Body of pancreas (tissue), 4 donors: ENCODE data around the gene AREG. TPM values are rescaled to one million over a fixed set of nuclear protein-coding genes. Genes with fewer than 3 reads are reported as not detected.

ENCODE experiments used
- ATAC-seq: fragments of 150-250 bp; one replicate; pipeline ENCODE4 v1.9.1; 2016
- DNase-seq, 4 donors: peaks; one replicate each; pipeline ENCODE4 v3.0.0-alpha.2; 2019
- H3K27ac ChIP-seq, 4 donors: fragments of 200-600 bp; sonication (generic); 1 replicate in 3 of 4; 2 replicates in 1 of 4; pipeline versions ENCODE4 v1.5.1 to v1.6.1; 2016 to 2019; ENCODE audit warnings: mild to moderate bottlenecking in 1 of 4, mixed read lengths in 1 of 4, moderate library complexity in 1 of 4
- H3K27me3 ChIP-seq, 2 donors: fragments of 200-600 bp; sonication (generic); one replicate each; pipeline ENCODE4 v1.6.0; 2016; ENCODE audit warnings: mild to moderate bottlenecking in 1 of 2
- H3K36me3 ChIP-seq, 2 donors: fragments of 200-600 bp; sonication (generic); replicated peaks in 1 of 2; 2 replicates each; pipeline ENCODE4 v1.5.1; 2016; ENCODE audit warnings: low read depth in 2 of 2; ENCODE audit not compliant: insufficient read depth in 1 of 2
- H3K4me1 ChIP-seq: fragments of 200-600 bp; sonication (generic); one replicate; pipeline ENCODE4 v1.6.0; 2016
- H3K4me3 ChIP-seq, 2 donors: fragments of 200-600 bp; sonication (generic); 1 replicate in 1 of 2; 2 replicates in 1 of 2; pipeline ENCODE4 v1.5.1; 2016 to 2019
- H3K9me3 ChIP-seq, 3 donors: fragments of 200-600 bp; sonication (generic); 1 replicate in 2 of 3; 2 replicates in 1 of 3; pipeline ENCODE4 v1.5.1; 2016
- POLR2A ChIP-seq, 3 donors: fragments of 450-650 bp; IDR thresholded peaks; one replicate each; pipeline ENCODE4 v1.6.1; 2016; ENCODE audit warnings: antibody characterized with exemption in 3 of 3, mild to moderate bottlenecking in 2 of 3
- whole genome bisulfite sequencing, 2 donors: methylation state at CpG; one replicate each; pipeline ENCODE4 v1.1.5; 2017; 5-methylcytosine and 5-hydroxymethylcytosine counted together
- intact Hi-C: fragments of 100-400 bp; cut with DNase I; formaldehyde crosslinking; loops from one replicate; pipeline ENCODE4 v1.15.1; 2023
- total RNA-seq, 2 donors: library from RNA; depleted of rRNA; stranded (reverse); fragments of >200 nt; gene quantifications; one replicate each; pipeline ENCODE4 v1.1.0, GENCODE V29; 2016
- TF ChIP-seq, protein P1 (sequence below), 7 experiments: fragments of 450-650 bp in 4 of 7; fragments of 200-600 bp in 3 of 7; sonication (generic) in 3 of 7; IDR thresholded peaks; one replicate each; pipeline ENCODE4 v1.5.1; 2016 to 2019; ENCODE audit warnings: antibody characterized with exemption in 7 of 7

AREG gene
- total RNA-seq, 2 donors from 2014 or later: 4.9 to 5.6 TPM

DNA sequence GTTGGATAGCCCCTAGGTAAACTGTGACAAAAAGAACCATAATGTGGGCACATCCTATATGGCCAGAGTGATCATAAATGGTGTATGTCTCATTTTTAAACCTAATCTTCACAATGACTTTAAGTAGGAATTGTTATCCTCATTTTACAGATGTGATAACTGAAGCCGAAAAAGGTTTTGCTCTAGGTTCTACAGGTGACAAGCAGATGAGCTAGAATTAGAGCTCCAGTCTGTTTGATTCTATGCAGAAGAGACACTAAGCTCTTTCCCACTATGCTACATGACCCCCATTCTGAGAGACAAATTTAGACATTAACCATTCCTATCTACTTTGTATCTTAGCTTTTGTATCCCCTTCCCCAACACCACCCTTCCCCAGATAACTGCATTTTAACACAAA lies 2.0 kb downstream of the AREG start:
- intact Hi-C loops: no loop called here
- peaks cover 7% of the 10 kb centered on the region for H3K4me1 ChIP-seq
- H3K4me3 ChIP-seq: no peak overlapping the region
- H3K27me3 ChIP-seq: peaks cover 0 to 8% of the 10 kb centered on the region in 2 donors
- no peak overlapping the region for H3K27ac ChIP-seq
- no peak for ATAC-seq
- H3K36me3 ChIP-seq: no peaks in the 10 kb centered on the region
- 89 to 96% methylated on average over 1 of the region's 1 CpG for WGBS, 2 donors
- TF ChIP-seq, protein P1, sequence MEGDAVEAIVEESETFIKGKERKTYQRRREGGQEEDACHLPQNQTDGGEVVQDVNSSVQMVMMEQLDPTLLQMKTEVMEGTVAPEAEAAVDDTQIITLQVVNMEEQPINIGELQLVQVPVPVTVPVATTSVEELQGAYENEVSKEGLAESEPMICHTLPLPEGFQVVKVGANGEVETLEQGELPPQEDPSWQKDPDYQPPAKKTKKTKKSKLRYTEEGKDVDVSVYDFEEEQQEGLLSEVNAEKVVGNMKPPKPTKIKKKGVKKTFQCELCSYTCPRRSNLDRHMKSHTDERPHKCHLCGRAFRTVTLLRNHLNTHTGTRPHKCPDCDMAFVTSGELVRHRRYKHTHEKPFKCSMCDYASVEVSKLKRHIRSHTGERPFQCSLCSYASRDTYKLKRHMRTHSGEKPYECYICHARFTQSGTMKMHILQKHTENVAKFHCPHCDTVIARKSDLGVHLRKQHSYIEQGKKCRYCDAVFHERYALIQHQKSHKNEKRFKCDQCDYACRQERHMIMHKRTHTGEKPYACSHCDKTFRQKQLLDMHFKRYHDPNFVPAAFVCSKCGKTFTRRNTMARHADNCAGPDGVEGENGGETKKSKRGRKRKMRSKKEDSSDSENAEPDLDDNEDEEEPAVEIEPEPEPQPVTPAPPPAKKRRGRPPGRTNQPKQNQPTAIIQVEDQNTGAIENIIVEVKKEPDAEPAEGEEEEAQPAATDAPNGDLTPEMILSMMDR (IDR thresholded peaks at IDR 0.05): no peak
- no peak for TF ChIP-seq POLR2A (IDR thresholded peaks at IDR 0.05)
- H3K9me3 ChIP-seq: no peaks in the 10 kb centered on the region
- DNase-seq: no peak

DNA sequence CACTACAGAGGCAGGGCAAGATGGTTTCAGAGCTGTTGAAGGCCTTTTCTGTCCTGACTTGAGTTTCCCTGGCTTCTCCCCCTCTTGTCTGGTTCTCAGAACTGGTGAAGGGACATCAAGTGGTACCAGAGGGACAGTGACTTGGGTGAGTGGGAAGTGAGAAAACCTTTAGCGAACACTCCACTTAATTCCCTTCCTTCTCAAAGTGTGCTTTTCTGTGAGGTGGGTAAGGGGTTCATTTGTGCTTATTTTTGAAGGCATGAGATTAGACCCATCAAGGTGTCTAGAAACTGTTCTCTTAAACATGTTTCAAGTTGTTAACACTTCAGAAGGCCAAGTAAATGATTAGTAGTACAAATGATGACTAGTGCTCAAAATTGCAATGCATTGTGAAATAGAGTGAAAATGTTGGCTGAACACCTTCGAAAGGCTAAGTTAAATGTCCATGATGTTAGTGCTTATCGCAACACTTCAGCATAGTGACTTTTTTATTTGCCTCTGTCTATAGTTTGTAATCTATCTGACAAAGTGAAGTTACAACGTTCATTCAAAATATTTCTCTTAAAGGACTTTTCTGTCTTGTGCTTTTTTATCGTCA lies 2.8 kb downstream of the AREG start:
- peaks cover 7% of the 10 kb centered on the region for H3K4me1 ChIP-seq
- H3K36me3 ChIP-seq: no peaks in the 10 kb centered on the region
- no peak for TF ChIP-seq POLR2A (IDR thresholded peaks at IDR 0.05)
- TF ChIP-seq, protein P1 (IDR thresholded peaks at IDR 0.05): no peak
- no peak overlapping the region for H3K27ac ChIP-seq
- peaks cover 0 to 8% of the 10 kb centered on the region in 2 donors for H3K27me3 ChIP-seq
- intact Hi-C loops: no loop called here
- no peak for ATAC-seq
- no peak overlapping the region for H3K4me3 ChIP-seq
- no peak for DNase-seq
- WGBS, 2 donors: 83 to 86% methylated on average over 5 of the region's 5 CpGs
- H3K9me3 ChIP-seq: no peaks in the 10 kb centered on the region

DNA sequence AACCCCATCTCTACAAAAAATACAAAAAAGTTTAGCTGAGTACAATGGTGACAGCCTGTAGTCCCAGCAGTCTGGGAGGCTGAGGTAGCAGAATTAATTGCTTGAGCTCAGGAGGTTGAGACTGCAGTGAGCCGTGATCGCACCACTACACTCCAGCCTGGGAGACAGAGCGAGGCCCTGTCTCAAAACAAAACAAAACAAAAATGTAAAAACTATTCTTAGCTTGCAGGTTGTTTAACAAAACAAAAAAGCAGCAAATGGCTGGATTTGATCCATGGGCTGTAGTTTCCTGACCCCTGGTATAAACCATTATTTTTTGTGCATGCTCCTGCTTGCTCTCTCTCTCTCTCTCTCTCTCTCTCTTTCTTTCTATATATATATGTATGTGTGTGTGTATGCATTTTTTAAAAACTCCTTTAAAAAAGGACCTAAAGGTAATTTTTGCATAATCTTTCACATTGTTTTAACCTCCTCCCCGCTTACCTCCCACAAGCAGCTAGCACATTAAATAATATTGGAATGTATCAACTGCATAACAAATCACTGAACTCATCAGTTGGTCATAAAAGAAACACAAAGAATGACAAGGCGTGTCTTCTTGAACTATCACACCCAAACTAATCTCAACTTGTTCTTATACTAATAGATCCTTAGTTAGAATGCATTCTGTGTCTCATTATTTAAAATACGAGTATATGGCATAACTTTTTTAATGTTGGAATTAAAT lies 4.8 kb downstream of the AREG start:
- DNase-seq (no peak), ATAC-seq (no peak)
- H3K27me3 ChIP-seq: peaks cover 0 to 8% of the 10 kb centered on the region in 2 donors
- intact Hi-C loops: no loop called here
- H3K4me1 ChIP-seq: peaks cover 4% of the 10 kb centered on the region
- no peak overlapping the region for H3K4me3 ChIP-seq
- H3K36me3 ChIP-seq: no peaks in the 10 kb centered on the region
- WGBS, 2 donors: 86% methylated on average over 6 of the region's 6 CpGs
- TF ChIP-seq, protein P1 (IDR thresholded peaks at IDR 0.05): no peak
- peak in 1 of 3 donors; percentile 8 for TF ChIP-seq POLR2A (IDR thresholded peaks at IDR 0.05)
- no peak overlapping the region for H3K27ac ChIP-seq
- H3K9me3 ChIP-seq: no peaks in the 10 kb centered on the region

DNA sequence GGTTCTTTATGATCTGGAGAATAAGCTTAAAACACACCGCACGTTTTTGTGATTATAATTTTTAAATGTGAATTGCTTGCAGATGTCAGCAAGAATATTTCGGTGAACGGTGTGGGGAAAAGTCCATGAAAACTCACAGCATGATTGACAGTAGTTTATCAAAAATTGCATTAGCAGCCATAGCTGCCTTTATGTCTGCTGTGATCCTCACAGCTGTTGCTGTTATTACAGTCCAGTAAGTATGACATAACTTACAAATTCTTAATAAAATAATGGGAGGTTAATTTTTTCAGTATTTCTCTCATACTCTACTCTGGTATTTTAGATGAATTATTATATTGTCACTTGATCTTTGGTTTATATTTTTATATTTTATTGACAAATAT lies 5.4 kb downstream of the AREG start:
- intact Hi-C loops: no loop called here
- peaks cover 4% of the 10 kb centered on the region for H3K4me1 ChIP-seq
- TF ChIP-seq, protein P1 (IDR thresholded peaks at IDR 0.05): no peak
- no peak for TF ChIP-seq POLR2A (IDR thresholded peaks at IDR 0.05)
- H3K27me3 ChIP-seq: peaks cover 0 to 8% of the 10 kb centered on the region in 2 donors
- DNase-seq (no peak), ATAC-seq (no peak)
- no peaks in the 10 kb centered on the region for H3K9me3 ChIP-seq
- H3K27ac ChIP-seq: no peak overlapping the region
- H3K36me3 ChIP-seq: no peaks in the 10 kb centered on the region
- 77 to 84% methylated on average over 4 of the region's 4 CpGs for WGBS, 2 donors
- H3K4me3 ChIP-seq: no peak overlapping the region
